CD14-positive monocyte (primary cell): ENCODE data around the gene RNF149. TPM values are rescaled to one million over a fixed set of nuclear protein-coding genes. Genes with fewer than 3 reads are reported as not detected.
A peak's percentile ranks its signal among the peaks of the same experiment; 100 is the strongest.

Experiments
- DNase-seq, 3 donors: peaks; one replicate each; pipeline ENCODE4 v3.0.0-alpha.2; 2011 to 2022
- H2AFZ ChIP-seq: 2 replicates; pipeline ENCODE4 v1.6.0; 2012; ENCODE audit warnings: mild to moderate bottlenecking, low read depth, low read length, inconsistent platforms; ENCODE audit not compliant: insufficient read depth, poor library complexity, severe bottlenecking
- H3K27ac ChIP-seq, 2 donors: 1 replicate in 1 of 2; 2 replicates in 1 of 2; pipeline ENCODE4 v1.5.1; 2012 to 2013; ENCODE audit warnings: low read length in 2 of 2, control low read depth in 1 of 2, inconsistent platforms in 1 of 2, low read depth in 1 of 2, mild to moderate bottlenecking in 1 of 2
- H3K27me3 ChIP-seq, 2 donors: one replicate each; pipeline versions ENCODE4 v1.6.0 to v1.6.1; 2011 to 2013; ENCODE audit warnings: low read length in 2 of 2; ENCODE audit not compliant: control insufficient read depth in 2 of 2, insufficient read depth in 2 of 2
- H3K36me3 ChIP-seq, 2 donors: replicated peaks in 1 of 2; 1 replicate in 1 of 2; 2 replicates in 1 of 2; pipeline versions ENCODE4 v1.5.1 to v1.6.1; 2012 to 2013; ENCODE audit warnings: low read length in 2 of 2, control low read depth in 1 of 2, inconsistent platforms in 1 of 2, mild to moderate bottlenecking in 1 of 2; ENCODE audit not compliant: insufficient read depth in 2 of 2, control insufficient read depth in 1 of 2
- H3K4me1 ChIP-seq, 2 donors: 1 replicate in 1 of 2; 2 replicates in 1 of 2; pipeline versions ENCODE4 v1.5.1 to v1.6.1; 2012 to 2013; ENCODE audit warnings: low read length in 2 of 2, control low read depth in 1 of 2, inconsistent platforms in 1 of 2, mild to moderate bottlenecking in 1 of 2, moderate library complexity in 1 of 2; ENCODE audit not compliant: insufficient read depth in 2 of 2, control insufficient read depth in 1 of 2
- H3K4me2 ChIP-seq: replicated peaks from 2 replicates; pipeline ENCODE3; 2012; ENCODE audit warnings: low read length, moderate library complexity, mild to moderate bottlenecking; ENCODE audit not compliant: poor library complexity, severe bottlenecking; ENCODE audit errors: extremely low read depth
- H3K4me3 ChIP-seq, 3 experiments: fragments of 200-600 bp in 1 of 3; sonication (generic) in 1 of 3; replicated peaks in 1 of 3; 1 replicate in 2 of 3; 2 replicates in 1 of 3; pipeline ENCODE4 v1.5.1; 2011 to 2013; ENCODE audit warnings: low read length in 3 of 3, mild to moderate bottlenecking in 3 of 3, control low read depth in 2 of 3, low read depth in 2 of 3, inconsistent platforms in 1 of 3, moderate library complexity in 1 of 3
- H3K79me2 ChIP-seq: 2 replicates; pipeline ENCODE4 v1.6.0; 2012; ENCODE audit warnings: mild to moderate bottlenecking, control low read depth, inconsistent platforms, low read length, moderate library complexity; ENCODE audit not compliant: insufficient read depth
- H3K9ac ChIP-seq: 2 replicates; pipeline ENCODE4 v1.6.0; 2017; ENCODE audit warnings: low read length, mild to moderate bottlenecking; ENCODE audit not compliant: insufficient read depth, poor library complexity, severe bottlenecking
- H3K9me3 ChIP-seq, 2 donors: replicated peaks in 1 of 2; 1 replicate in 1 of 2; 2 replicates in 1 of 2; pipeline versions ENCODE4 v1.5.1 to v1.6.1; 2012 to 2013; ENCODE audit warnings: low read length in 2 of 2, control low read depth in 1 of 2; ENCODE audit not compliant: control insufficient read depth in 1 of 2, insufficient read depth in 1 of 2
- H4K20me1 ChIP-seq: 2 replicates; pipeline ENCODE4 v1.6.0; 2012; ENCODE audit warnings: mild to moderate bottlenecking, low read length, control low read depth, moderate library complexity; ENCODE audit not compliant: insufficient read depth
- H3K27ac Mint-ChIP-seq, 7 donors: one replicate each; pipeline ENCODE4 v1.8.0; 2020; ENCODE audit warnings: mild to moderate bottlenecking in 7 of 7, mixed read lengths in 7 of 7, moderate library complexity in 6 of 7, inconsistent platforms in 2 of 7
- H3K27me3 Mint-ChIP-seq, 3 donors: one replicate each; pipeline ENCODE4 v1.8.0; 2021 to 2022; ENCODE audit warnings: low read depth in 3 of 3, mild to moderate bottlenecking in 3 of 3, mixed read lengths in 3 of 3, moderate library complexity in 3 of 3, inconsistent platforms in 1 of 3
- H3K36me3 Mint-ChIP-seq, 2 donors: one replicate each; pipeline ENCODE4 v1.8.0; 2020; ENCODE audit warnings: mixed read lengths in 2 of 2, inconsistent platforms in 1 of 2, mild to moderate bottlenecking in 1 of 2
- H3K4me1 Mint-ChIP-seq: one replicate; pipeline ENCODE4 v1.8.0; 2020; ENCODE audit warnings: mild to moderate bottlenecking, mixed read lengths
- H3K4me3 Mint-ChIP-seq, 2 donors: one replicate each; pipeline ENCODE4 v1.8.0; 2020; ENCODE audit warnings: mild to moderate bottlenecking in 2 of 2, mixed read lengths in 2 of 2, moderate library complexity in 1 of 2
- H3K9me3 Mint-ChIP-seq, 7 donors: one replicate each; pipeline ENCODE4 v1.8.0; 2020 to 2022; ENCODE audit warnings: mixed read lengths in 7 of 7, mild to moderate bottlenecking in 6 of 7, moderate library complexity in 6 of 7, inconsistent platforms in 2 of 7
- WGBS: methylation state at CpG from one replicate; pipeline ENCODE4 v1.1.5; 2013; ENCODE audit warnings: missing lambda C conversion rate; ENCODE audit not compliant: insufficient coverage; 5-methylcytosine and 5-hydroxymethylcytosine counted together
- intact Hi-C, 2 donors: fragments of 100-400 bp; cut with micrococcal nuclease; formaldehyde crosslinking; loops; one replicate each; pipeline versions ENCODE4 v1.15.0 to v1.15.1; 2023
- polyA plus RNA-seq, 3 donors: library from polyadenylated mRNA; depleted of rRNA in 1 of 3; unstranded in 2 of 3; stranded (reverse) in 1 of 3; fragments of 300-500 nt in 2 of 3; fragments of >200 nt in 1 of 3; fragmentation: Illumina TruSeq in 2 of 3; gene quantifications; 1 replicate in 2 of 3; 2 replicates in 1 of 3; pipeline ENCODE4 v1.2.3, GENCODE V29; 2012 to 2021
- TF ChIP-seq, protein P1 (sequence below): fragments of 200-600 bp; IDR thresholded peaks from one replicate; pipeline ENCODE4 v1.8.0; 2022; ENCODE audit warnings: antibody characterized with exemption, mild to moderate bottlenecking

Gene RNF149
- polyA plus RNA-seq, 3 donors, result 112 to 148 (median 141) TPM

- H3K4me1 ChIP-seq, result peaks cover 10 to 28% of the 10 kb centered on the region in 2 donors
- H3K4me2 ChIP-seq, result no peak overlapping the region
- no peak overlapping the region for H3K4me3 Mint-ChIP-seq
- peaks cover 77% of the 10 kb centered on the region for H3K79me2 ChIP-seq
- H3K27me3 Mint-ChIP-seq, result no peaks in the 10 kb centered on the region
- WGBS, result 100% methylated on average over 2 of the region's 6 CpGs
- H4K20me1 ChIP-seq, result peaks cover 100% of the 10 kb centered on the region
- intact Hi-C loops, result no loop called here
- H3K9me3 Mint-ChIP-seq, result peaks cover 0 to 2% (median 0%) of the 10 kb centered on the region in 7 donors
- H3K4me3 ChIP-seq, result no peak overlapping the region
- H3K9ac ChIP-seq, result no peak overlapping the region
- H3K27me3 ChIP-seq, result no peaks in the 10 kb centered on the region
- peaks cover 46% of the 10 kb centered on the region for H3K4me1 Mint-ChIP-seq
- peaks cover 61 to 82% of the 10 kb centered on the region in 2 donors for H3K36me3 Mint-ChIP-seq
- no peak overlapping the region for H2AFZ ChIP-seq
- H3K9me3 ChIP-seq, result no peaks in the 10 kb centered on the region
- no peak overlapping the region for H3K27ac Mint-ChIP-seq
- no peak overlapping the region for H3K27ac ChIP-seq
- no peak for DNase-seq
- TF ChIP-seq, protein P1, sequence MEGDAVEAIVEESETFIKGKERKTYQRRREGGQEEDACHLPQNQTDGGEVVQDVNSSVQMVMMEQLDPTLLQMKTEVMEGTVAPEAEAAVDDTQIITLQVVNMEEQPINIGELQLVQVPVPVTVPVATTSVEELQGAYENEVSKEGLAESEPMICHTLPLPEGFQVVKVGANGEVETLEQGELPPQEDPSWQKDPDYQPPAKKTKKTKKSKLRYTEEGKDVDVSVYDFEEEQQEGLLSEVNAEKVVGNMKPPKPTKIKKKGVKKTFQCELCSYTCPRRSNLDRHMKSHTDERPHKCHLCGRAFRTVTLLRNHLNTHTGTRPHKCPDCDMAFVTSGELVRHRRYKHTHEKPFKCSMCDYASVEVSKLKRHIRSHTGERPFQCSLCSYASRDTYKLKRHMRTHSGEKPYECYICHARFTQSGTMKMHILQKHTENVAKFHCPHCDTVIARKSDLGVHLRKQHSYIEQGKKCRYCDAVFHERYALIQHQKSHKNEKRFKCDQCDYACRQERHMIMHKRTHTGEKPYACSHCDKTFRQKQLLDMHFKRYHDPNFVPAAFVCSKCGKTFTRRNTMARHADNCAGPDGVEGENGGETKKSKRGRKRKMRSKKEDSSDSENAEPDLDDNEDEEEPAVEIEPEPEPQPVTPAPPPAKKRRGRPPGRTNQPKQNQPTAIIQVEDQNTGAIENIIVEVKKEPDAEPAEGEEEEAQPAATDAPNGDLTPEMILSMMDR, result no peak
- H3K36me3 ChIP-seq, result peaks cover 58 to 94% of the 10 kb centered on the region in 2 donors
Measured at GRCh38 chr2:101294861-101295260, 13.6 kb downstream of the RNF149 start.

- peaks cover 64% of the 10 kb centered on the region for H3K79me2 ChIP-seq
- no peak overlapping the region for H3K9ac ChIP-seq
- H3K27me3 ChIP-seq, result no peaks in the 10 kb centered on the region
- TF ChIP-seq, protein P1, result no peak
- H3K27ac Mint-ChIP-seq, result peak overlapping the region in 1 of 7 donors; percentile 43
- H3K9me3 Mint-ChIP-seq, result peaks cover 0 to 2% (median 0%) of the 10 kb centered on the region in 7 donors
- intact Hi-C loops, result no loop called here
- H3K4me2 ChIP-seq, result no peak overlapping the region
- H3K9me3 ChIP-seq, result no peaks in the 10 kb centered on the region
- WGBS, result 100% methylated on average over 1 of the region's 2 CpGs
- H3K4me3 Mint-ChIP-seq, result no peak overlapping the region
- peaks cover 35% of the 10 kb centered on the region for H3K4me1 Mint-ChIP-seq
- H3K27me3 Mint-ChIP-seq, result no peaks in the 10 kb centered on the region
- no peak overlapping the region for H3K27ac ChIP-seq
- H3K4me1 ChIP-seq, result peaks cover 6 to 18% of the 10 kb centered on the region in 2 donors
- H3K36me3 ChIP-seq, result peaks cover 56 to 91% of the 10 kb centered on the region in 2 donors
- no peak overlapping the region for H2AFZ ChIP-seq
- DNase-seq, result no peak
- peaks cover 55 to 78% of the 10 kb centered on the region in 2 donors for H3K36me3 Mint-ChIP-seq
- no peak overlapping the region for H3K4me3 ChIP-seq
- peaks cover 100% of the 10 kb centered on the region for H4K20me1 ChIP-seq
Measured at GRCh38 chr2:101293544-101293943, 15.0 kb downstream of the RNF149 start.
